Spleen (tissue), 11 donors: ENCODE data around the gene WDR88. TPM values are rescaled to one million over a fixed set of nuclear protein-coding genes. Genes with fewer than 3 reads are reported as not detected.

Source experiments
- DNase-seq: peaks from one replicate; pipeline ENCODE4 v3.0.0-alpha.2; 2020
- H3K27ac ChIP-seq, 8 donors: fragments of 200-600 bp; sonication (generic) in 7 of 8; 1 replicate in 4 of 8; 2 replicates in 4 of 8; pipeline versions ENCODE4 v1.5.0 to v1.8.0; 2016 to 2021; ENCODE audit warnings: inconsistent platforms in 4 of 8, mild to moderate bottlenecking in 4 of 8, moderate library complexity in 1 of 8
- H3K27me3 ChIP-seq, 7 donors: fragments of 200-600 bp; sonication (generic) in 6 of 7; replicated peaks in 1 of 7; 1 replicate in 4 of 7; 2 replicates in 3 of 7; pipeline versions ENCODE4 v1.5.0 to v1.8.0; 2016 to 2021; ENCODE audit warnings: inconsistent platforms in 3 of 7, mild to moderate bottlenecking in 1 of 7
- H3K36me3 ChIP-seq, 6 donors: fragments of 200-600 bp; sonication (generic) in 5 of 6; 1 replicate in 4 of 6; 2 replicates in 2 of 6; pipeline versions ENCODE4 v1.5.0 to v1.8.0; 2016 to 2021; ENCODE audit warnings: inconsistent platforms in 2 of 6
- H3K4me1 ChIP-seq, 6 donors: fragments of 200-600 bp; sonication (generic) in 5 of 6; 1 replicate in 3 of 6; 2 replicates in 3 of 6; pipeline versions ENCODE4 v1.5.0 to v1.8.0; 2016 to 2021; ENCODE audit warnings: inconsistent platforms in 3 of 6
- H3K4me3 ChIP-seq, 8 donors: fragments of 200-600 bp; sonication (generic) in 7 of 8; 1 replicate in 4 of 8; 2 replicates in 4 of 8; pipeline versions ENCODE4 v1.5.0 to v1.8.0; 2016 to 2021; ENCODE audit warnings: inconsistent platforms in 4 of 8, mild to moderate bottlenecking in 4 of 8, moderate library complexity in 2 of 8
- H3K9me3 ChIP-seq, 8 donors: fragments of 200-600 bp; sonication (generic) in 7 of 8; 1 replicate in 4 of 8; 2 replicates in 4 of 8; pipeline versions ENCODE4 v1.5.0 to v1.8.0; 2016 to 2021; ENCODE audit warnings: inconsistent platforms in 4 of 8
- CTCF ChIP-seq, 11 experiments: fragments of 200-600 bp in 7 of 11; fragments of 450-650 bp in 4 of 11; sonication (generic) in 4 of 11; IDR thresholded peaks in 8 of 11; conservative IDR thresholded peaks in 3 of 11; 1 replicate in 7 of 11; 2 replicates in 4 of 11; pipeline versions ENCODE4 v1.4.0 to v1.8.0; 2016 to 2021; ENCODE audit warnings: antibody characterized with exemption in 11 of 11, inconsistent platforms in 4 of 11, mild to moderate bottlenecking in 1 of 11
- POLR2A ChIP-seq, 3 donors: fragments of 450-650 bp; IDR thresholded peaks; one replicate each; pipeline ENCODE4 v1.5.1; 2017; ENCODE audit warnings: antibody characterized with exemption in 3 of 3, mild to moderate bottlenecking in 1 of 3
- POLR2AphosphoS5 ChIP-seq, 3 donors: sonication (generic); formaldehyde crosslinking; IDR thresholded peaks; one replicate each; pipeline ENCODE4 v1.5.1; 2017; ENCODE audit warnings: antibody characterized with exemption in 3 of 3
- WGBS, 5 donors: extraction: QIAGEN DNeasy Blood & Tissue Kit in 3 of 5; methylation state at CpG; one replicate each; pipeline versions ENCODE4 v1.1.5 to v1.1.7; 2013 to 2018; 5-methylcytosine and 5-hydroxymethylcytosine counted together
- intact Hi-C: fragments of 100-400 bp; cut with DNase I; formaldehyde crosslinking; loops from one replicate; pipeline ENCODE4 v1.15.0; 2023; ENCODE audit warnings: low total_unique reads
- polyA plus RNA-seq, 3 donors: library from polyadenylated mRNA; stranded (reverse); fragments of 200-250 nt; gene quantifications; one replicate each; pipeline ENCODE4 v1.2.1, GENCODE V29; 2013
- total RNA-seq, 7 donors: library from RNA; depleted of rRNA in 3 of 7; stranded (reverse); fragments of >200 nt in 3 of 7; fragmentation: NEBNext Ultra II Directional in 4 of 7; extraction: Animal tissue kit (Norgen Biotek cat#: 25700) in 4 of 7; gene quantifications; one replicate each; pipeline versions ENCODE4 v1.1.0 to v1.2.1, GENCODE V29; 2016 to 2021
- donor health status: healthy with polysubstance abuse.
- donor health status: DM: no; HTN: no; CAD: no; lungs with moderate emphysema.
- donor health status: DM: no; HTN: no; CAD: no.
- donor health status: Bipolar disorder and iron deficiency.
- donor health status: healthy.
- donor health status: DM: no; HTN: no; CAD: no.
- donor health status: DM: yes; HTN: yes; CAD: no.

WDR88 gene
- total and polyA plus RNA-seq, 10 donors = 0.07 TPM; not detected in 9

- no peak for DNase-seq
- TF ChIP-seq POLR2A (IDR thresholded peaks at IDR 0.05) (no peak), CTCF (IDR thresholded peaks at IDR 0.05 in 8 of 11, conservative IDR thresholded peaks at IDR 0.05 in 3 of 11) (no peak), POLR2AphosphoS5 (IDR thresholded peaks at IDR 0.05) (no peak)
- no peaks in the 10 kb centered on the region for H3K9me3 ChIP-seq
- H3K4me1 ChIP-seq = no peaks in the 10 kb centered on the region
- intact Hi-C loops = no loop called here
- no peaks in the 10 kb centered on the region for H3K27me3 ChIP-seq
- peaks cover 2 to 100% (median 89%) of the 10 kb centered on the region in 6 donors for H3K36me3 ChIP-seq
- 92 to 93% (median 93%) methylated on average over 9 of the region's 9 CpGs for WGBS, 5 donors
- H3K4me3 ChIP-seq = no peak overlapping the region
- H3K27ac ChIP-seq = no peak overlapping the region
These were observed 21.6 kb upstream of the WDR88 start for GRCh38 chr19:33110137-33110910.

GRCh38 chr19:33111587-33111986 lies 20.3 kb upstream of the WDR88 start:
- no peak overlapping the region for H3K4me3 ChIP-seq
- peaks cover 5 to 100% (median 94%) of the 10 kb centered on the region in 6 donors for H3K36me3 ChIP-seq
- TF ChIP-seq CTCF (IDR thresholded peaks at IDR 0.05 in 8 of 11, conservative IDR thresholded peaks at IDR 0.05 in 3 of 11) = no peak
- intact Hi-C loops = no loop called here
- H3K27ac ChIP-seq = no peak overlapping the region
- WGBS, 5 donors = 87 to 98% (median 93%) methylated on average over 11 of the region's 11 CpGs
- H3K27me3 ChIP-seq = no peaks in the 10 kb centered on the region
- peaks cover 0 to 3% (median 0%) of the 10 kb centered on the region in 8 donors for H3K9me3 ChIP-seq
- no peaks in the 10 kb centered on the region for H3K4me1 ChIP-seq
- no peak for DNase-seq

GRCh38 chr19:33114312-33114711 lies 17.6 kb upstream of the WDR88 start:
- no peak overlapping the region for H3K27ac ChIP-seq
- intact Hi-C loops = no loop called here
- TF ChIP-seq CTCF (IDR thresholded peaks at IDR 0.05 in 8 of 11, conservative IDR thresholded peaks at IDR 0.05 in 3 of 11) (no peak), POLR2AphosphoS5 (IDR thresholded peaks at IDR 0.05) (no peak), POLR2A (IDR thresholded peaks at IDR 0.05) (no peak)
- no peak overlapping the region for H3K4me3 ChIP-seq
- whole genome bisulfite sequencing, 5 donors = 84 to 97% (median 93%) methylated on average over 4 of the region's 4 CpGs
- H3K27me3 ChIP-seq = no peaks in the 10 kb centered on the region
- peaks cover 8 to 100% (median 94%) of the 10 kb centered on the region in 6 donors for H3K36me3 ChIP-seq
- peaks cover 0 to 3% (median 0%) of the 10 kb centered on the region in 8 donors for H3K9me3 ChIP-seq
- DNase-seq = no peak
- H3K4me1 ChIP-seq = no peaks in the 10 kb centered on the region

GRCh38 chr19:33117501-33117900 lies 14.4 kb upstream of the WDR88 start:
- intact Hi-C loops = no loop called here
- Histone ChIP-seq H3K4me1 (no peaks in the 10 kb centered on the region), H3K9me3 (peaks cover 0 to 3% (median 0%) of the 10 kb centered on the region in 8 donors), H3K36me3 (peaks cover 8 to 95% (median 77%) of the 10 kb centered on the region in 6 donors), H3K27me3 (no peaks in the 10 kb centered on the region), H3K4me3 (no peak overlapping the region), H3K27ac (no peak overlapping the region)
- DNase-seq = no peak
- TF ChIP-seq POLR2A (IDR thresholded peaks at IDR 0.05) (no peak), CTCF (IDR thresholded peaks at IDR 0.05 in 8 of 11, conservative IDR thresholded peaks at IDR 0.05 in 3 of 11) (no peak), POLR2AphosphoS5 (IDR thresholded peaks at IDR 0.05) (no peak)
- WGBS, 5 donors = 81 to 96% (median 92%) methylated on average over 8 of the region's 8 CpGs
